Ovary (tissue), 3 donors: ENCODE measurements around the gene TLL2.

Experiments used
- POLR2A ChIP-seq: fragments of 450-650 bp; IDR thresholded peaks from one replicate; pipeline ENCODE4 v1.6.1; 2017; ENCODE audit warnings: antibody characterized with exemption, mild to moderate bottlenecking, moderate library complexity
- TF ChIP-seq, protein P1 (sequence below), 3 donors: fragments of 450-650 bp in 2 of 3; fragments of 200-600 bp in 1 of 3; IDR thresholded peaks; one replicate each; pipeline versions ENCODE4 v1.5.1 to v1.8.0; 2016 to 2022; ENCODE audit warnings: antibody characterized with exemption in 3 of 3, mild to moderate bottlenecking in 1 of 3
- donor health status: DM: no; HTN: no; CAD: no.

DNA sequence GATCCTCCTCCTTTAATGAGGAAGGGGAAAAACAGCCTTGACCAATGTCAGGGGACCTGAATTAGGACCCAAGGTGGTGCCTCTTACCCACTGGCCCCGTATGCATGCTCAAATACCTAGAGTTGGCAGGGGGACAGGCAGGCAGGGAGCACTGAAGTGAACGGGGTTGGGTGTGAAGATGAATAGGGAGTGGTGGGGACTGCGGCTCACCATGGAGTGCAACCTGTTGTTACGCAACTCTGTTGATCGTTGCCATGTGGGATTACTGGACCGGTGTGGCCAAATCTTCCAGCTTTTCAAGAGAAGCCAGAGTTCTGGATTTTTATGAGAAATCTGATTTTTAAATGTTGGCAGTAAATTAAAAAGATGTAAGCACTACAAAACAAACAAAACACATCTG lies 48.1 kb downstream of the TLL2 start:
- TF ChIP-seq, protein P1, sequence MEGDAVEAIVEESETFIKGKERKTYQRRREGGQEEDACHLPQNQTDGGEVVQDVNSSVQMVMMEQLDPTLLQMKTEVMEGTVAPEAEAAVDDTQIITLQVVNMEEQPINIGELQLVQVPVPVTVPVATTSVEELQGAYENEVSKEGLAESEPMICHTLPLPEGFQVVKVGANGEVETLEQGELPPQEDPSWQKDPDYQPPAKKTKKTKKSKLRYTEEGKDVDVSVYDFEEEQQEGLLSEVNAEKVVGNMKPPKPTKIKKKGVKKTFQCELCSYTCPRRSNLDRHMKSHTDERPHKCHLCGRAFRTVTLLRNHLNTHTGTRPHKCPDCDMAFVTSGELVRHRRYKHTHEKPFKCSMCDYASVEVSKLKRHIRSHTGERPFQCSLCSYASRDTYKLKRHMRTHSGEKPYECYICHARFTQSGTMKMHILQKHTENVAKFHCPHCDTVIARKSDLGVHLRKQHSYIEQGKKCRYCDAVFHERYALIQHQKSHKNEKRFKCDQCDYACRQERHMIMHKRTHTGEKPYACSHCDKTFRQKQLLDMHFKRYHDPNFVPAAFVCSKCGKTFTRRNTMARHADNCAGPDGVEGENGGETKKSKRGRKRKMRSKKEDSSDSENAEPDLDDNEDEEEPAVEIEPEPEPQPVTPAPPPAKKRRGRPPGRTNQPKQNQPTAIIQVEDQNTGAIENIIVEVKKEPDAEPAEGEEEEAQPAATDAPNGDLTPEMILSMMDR (IDR thresholded peaks at IDR 0.05), result no peak
- no peak for TF ChIP-seq POLR2A
